Measurements from ENCODE around the gene KCND2.

DNA sequence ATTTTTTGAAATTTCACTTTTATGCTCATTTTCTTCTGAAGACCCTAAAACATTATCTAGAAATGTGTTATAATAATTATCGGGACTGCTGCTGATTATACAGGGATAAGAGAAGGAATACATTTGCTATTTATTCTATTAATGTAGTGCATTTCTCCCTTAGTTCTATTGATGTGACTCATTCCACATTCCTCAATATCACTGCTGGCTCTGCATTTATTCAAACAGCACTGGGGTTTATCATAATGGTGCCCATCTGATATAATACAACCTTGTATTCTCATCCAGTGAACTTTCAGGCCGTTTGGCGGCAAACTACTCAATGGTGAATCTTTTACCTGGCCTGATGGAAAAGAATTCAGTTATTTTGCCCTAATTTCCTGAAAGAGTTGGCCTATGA is 7.8 kb downstream of the KCND2 start:
- TF ChIP-seq, protein P1, sequence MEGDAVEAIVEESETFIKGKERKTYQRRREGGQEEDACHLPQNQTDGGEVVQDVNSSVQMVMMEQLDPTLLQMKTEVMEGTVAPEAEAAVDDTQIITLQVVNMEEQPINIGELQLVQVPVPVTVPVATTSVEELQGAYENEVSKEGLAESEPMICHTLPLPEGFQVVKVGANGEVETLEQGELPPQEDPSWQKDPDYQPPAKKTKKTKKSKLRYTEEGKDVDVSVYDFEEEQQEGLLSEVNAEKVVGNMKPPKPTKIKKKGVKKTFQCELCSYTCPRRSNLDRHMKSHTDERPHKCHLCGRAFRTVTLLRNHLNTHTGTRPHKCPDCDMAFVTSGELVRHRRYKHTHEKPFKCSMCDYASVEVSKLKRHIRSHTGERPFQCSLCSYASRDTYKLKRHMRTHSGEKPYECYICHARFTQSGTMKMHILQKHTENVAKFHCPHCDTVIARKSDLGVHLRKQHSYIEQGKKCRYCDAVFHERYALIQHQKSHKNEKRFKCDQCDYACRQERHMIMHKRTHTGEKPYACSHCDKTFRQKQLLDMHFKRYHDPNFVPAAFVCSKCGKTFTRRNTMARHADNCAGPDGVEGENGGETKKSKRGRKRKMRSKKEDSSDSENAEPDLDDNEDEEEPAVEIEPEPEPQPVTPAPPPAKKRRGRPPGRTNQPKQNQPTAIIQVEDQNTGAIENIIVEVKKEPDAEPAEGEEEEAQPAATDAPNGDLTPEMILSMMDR (conservative IDR thresholded peaks at IDR 0.05) = no peak
- TF ChIP-seq ZFX (IDR thresholded peaks at IDR 0.05) = no peak

Data from C4-2B (cell line).